ENCODE results near the gene RBMS1.

The RBMS1 gene

DNA sequence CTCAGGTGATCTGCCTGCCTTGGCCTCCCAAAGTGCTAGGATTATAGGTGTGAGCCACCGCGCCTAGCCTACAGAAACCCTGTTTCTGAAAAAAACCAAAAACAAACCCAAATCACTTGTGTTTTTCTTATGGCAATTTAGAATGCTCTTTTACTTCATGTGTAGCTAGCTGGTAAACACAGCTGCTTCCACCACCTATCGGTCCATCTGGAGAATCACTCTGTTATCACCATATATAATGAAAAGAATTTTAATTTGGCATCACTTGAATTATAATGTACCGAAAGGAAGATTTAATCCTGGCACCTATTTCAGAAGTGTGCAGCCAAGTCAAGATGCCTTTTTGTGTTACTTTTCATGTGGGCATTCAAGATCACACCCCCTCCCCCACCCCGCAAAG, 207.1 kb downstream of the RBMS1 start:
- TF ChIP-seq, protein P1, sequence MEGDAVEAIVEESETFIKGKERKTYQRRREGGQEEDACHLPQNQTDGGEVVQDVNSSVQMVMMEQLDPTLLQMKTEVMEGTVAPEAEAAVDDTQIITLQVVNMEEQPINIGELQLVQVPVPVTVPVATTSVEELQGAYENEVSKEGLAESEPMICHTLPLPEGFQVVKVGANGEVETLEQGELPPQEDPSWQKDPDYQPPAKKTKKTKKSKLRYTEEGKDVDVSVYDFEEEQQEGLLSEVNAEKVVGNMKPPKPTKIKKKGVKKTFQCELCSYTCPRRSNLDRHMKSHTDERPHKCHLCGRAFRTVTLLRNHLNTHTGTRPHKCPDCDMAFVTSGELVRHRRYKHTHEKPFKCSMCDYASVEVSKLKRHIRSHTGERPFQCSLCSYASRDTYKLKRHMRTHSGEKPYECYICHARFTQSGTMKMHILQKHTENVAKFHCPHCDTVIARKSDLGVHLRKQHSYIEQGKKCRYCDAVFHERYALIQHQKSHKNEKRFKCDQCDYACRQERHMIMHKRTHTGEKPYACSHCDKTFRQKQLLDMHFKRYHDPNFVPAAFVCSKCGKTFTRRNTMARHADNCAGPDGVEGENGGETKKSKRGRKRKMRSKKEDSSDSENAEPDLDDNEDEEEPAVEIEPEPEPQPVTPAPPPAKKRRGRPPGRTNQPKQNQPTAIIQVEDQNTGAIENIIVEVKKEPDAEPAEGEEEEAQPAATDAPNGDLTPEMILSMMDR (IDR thresholded peaks at IDR 0.05; ENCODE audit: extremely low read depth, insufficient read depth, missing control alignments) = no peak
- no peak for DNase-seq (ENCODE audit: low spot score)
- in situ Hi-C loops (cut with MboI; ENCODE audit: low pct_unique_long_range_greater_than_20kb, low sequenced_read_pairs, unreplicated experiment) = no loop called here

DNA sequence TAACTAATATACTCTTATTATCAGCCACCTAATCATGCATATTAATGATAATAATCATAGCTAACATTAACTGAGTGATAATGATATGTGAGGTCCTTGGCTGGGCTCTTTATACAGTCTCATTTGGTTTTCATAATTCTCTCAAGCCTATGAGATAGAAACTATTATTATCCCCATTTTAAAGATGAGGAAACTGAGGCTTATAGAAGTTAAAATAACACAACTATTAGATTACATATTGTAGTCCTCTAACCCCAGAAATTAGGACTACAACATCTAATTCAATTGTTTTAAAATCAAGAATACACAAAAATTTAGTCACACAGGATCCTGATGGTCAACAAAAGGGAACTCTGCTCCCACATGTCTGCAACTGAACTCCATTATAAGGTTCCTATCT, 209.9 kb downstream of the RBMS1 start:
- TF ChIP-seq, protein P1 (IDR thresholded peaks at IDR 0.05; ENCODE audit: extremely low read depth, insufficient read depth, missing control alignments) = no peak
- in situ Hi-C loops (cut with MboI; ENCODE audit: low pct_unique_long_range_greater_than_20kb, low sequenced_read_pairs, unreplicated experiment) = no loop called here
- no peak for DNase-seq (ENCODE audit: low spot score)

DNA sequence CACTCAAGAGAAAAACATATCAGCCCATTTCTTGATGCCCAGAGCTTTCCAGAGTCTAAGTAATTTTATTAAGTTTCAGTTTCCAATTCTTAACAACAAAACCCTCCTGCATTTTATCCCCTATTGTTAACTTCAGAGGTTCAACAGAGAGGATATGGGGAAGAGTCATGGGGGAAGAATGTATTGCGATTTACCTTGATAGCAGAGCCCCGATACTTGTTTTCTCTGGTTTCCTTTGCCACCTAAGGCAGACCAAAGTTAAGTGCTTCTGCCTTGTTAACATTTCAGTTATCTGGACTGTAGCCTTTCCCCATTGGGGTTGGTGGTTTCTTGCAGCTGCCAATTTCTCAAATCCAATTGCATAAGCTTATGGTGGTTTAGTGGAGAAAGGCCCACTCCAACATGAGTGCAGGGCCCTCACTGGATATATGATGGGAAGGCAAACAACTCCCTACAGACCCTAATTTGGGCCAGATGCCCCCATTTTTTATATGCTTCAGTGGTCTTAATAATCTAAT, 211.5 kb downstream of the RBMS1 start:
- in situ Hi-C loops (cut with MboI; ENCODE audit: low pct_unique_long_range_greater_than_20kb, low sequenced_read_pairs, unreplicated experiment) = no loop called here
- DNase-seq (ENCODE audit: low spot score) = no peak
- TF ChIP-seq, protein P1 (IDR thresholded peaks at IDR 0.05; ENCODE audit: extremely low read depth, insufficient read depth, missing control alignments) = no peak

DNA sequence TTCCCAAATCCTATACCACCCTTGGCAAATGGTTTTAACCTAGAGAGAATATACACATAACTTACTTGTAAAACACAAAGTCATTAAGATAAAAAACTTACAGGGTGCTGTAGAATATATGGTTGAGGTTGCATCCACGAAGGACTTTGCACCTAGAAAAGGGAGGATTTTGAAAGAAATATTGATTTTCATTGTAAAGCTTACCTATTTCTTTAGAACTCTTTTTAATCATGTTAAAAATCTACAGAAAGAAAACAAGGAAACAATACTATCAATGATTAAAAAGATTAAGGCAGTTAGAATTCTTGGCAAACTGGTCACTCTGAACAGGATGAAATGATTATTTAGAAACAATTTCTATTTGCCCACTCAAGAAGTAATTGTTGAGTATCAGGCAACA, 212.4 kb downstream of the RBMS1 start:
- TF ChIP-seq, protein P1 (IDR thresholded peaks at IDR 0.05; ENCODE audit: extremely low read depth, insufficient read depth, missing control alignments) = no peak
- no peak for DNase-seq (ENCODE audit: low spot score)
- in situ Hi-C loops (cut with MboI; ENCODE audit: low pct_unique_long_range_greater_than_20kb, low sequenced_read_pairs, unreplicated experiment) = no loop called here

DNA sequence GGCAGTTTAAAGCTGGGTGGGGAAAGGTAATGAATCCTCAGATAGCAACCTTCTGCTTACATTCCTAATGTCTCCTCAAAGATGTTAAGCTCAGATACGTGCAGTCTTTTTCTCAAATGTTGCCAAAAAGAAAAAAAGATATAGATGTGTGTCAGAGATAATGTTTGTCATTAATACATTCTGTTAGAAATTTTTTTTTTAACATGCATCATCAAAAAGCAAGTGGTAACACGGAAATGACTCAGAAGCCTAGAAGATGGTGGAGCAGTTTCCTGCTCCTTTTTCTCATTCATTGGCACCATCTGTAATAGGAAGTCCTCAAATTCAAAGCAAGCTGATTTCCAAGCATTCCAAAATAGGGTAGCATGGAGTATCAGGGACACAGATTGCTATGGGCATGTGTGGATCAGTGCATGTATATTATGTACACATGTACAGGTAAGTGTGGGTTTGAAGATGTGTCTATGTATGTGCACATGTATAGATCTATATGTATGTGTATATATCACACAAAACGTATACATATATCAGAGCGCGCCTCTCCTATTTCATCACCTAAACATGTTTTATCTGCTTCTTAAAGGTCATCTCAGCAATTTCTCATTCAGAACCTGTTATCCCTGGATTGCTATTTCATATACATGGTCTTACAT, 213.7 kb downstream of the RBMS1 start:
- in situ Hi-C loops (cut with MboI; ENCODE audit: low pct_unique_long_range_greater_than_20kb, low sequenced_read_pairs, unreplicated experiment) = no loop called here
- DNase-seq (ENCODE audit: low spot score) = no peak
- TF ChIP-seq, protein P1 (IDR thresholded peaks at IDR 0.05; ENCODE audit: extremely low read depth, insufficient read depth, missing control alignments) = no peak

DNA sequence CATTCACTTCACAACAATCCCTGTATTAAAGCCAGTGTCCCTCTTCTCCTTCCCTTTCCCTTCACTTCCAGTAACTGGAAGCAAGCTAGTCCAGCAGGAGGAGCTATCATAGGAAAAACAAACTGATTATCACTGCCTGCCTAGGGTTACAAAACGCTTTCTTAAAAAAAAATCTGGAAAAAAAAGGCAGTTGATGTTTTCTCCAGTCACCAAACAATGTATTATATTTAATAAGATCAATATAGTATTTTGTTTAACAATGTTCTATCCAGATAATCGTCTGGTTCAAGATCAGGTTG, 214.8 kb downstream of the RBMS1 start:
- TF ChIP-seq, protein P1 (IDR thresholded peaks at IDR 0.05; ENCODE audit: extremely low read depth, insufficient read depth, missing control alignments) = no peak
- in situ Hi-C loops (cut with MboI; ENCODE audit: low pct_unique_long_range_greater_than_20kb, low sequenced_read_pairs, unreplicated experiment) = no loop called here
- no peak for DNase-seq (ENCODE audit: low spot score)
